Right lobe of liver (tissue), 6 donors: Measurements from ENCODE around the gene STRIT1. TPM values are rescaled to one million over a fixed set of nuclear protein-coding genes. Genes with fewer than 3 reads are reported as not detected.

Experiments used
- ATAC-seq, 4 donors: fragments of 200-7000 bp; cut with Tn5 transposase; one replicate each; pipeline ENCODE4 v1.9.1; 2020; ENCODE audit warnings: mild to moderate bottlenecking in 4 of 4, moderate library complexity in 4 of 4
- DNase-seq, 3 donors: peaks; one replicate each; pipeline ENCODE4 v3.0.0-alpha.2; 2020
- H3K27ac ChIP-seq, 3 donors: fragments of 200-600 bp; one replicate each; pipeline ENCODE4 v1.8.0; 2022
- H3K27me3 ChIP-seq, 2 donors: fragments of 200-600 bp; one replicate each; pipeline ENCODE4 v1.8.0; 2022
- H3K36me3 ChIP-seq, 4 donors: fragments of 200-600 bp; sonication (generic) in 1 of 4; one replicate each; pipeline versions ENCODE4 v1.5.1 to v1.8.0; 2017 to 2022; ENCODE audit warnings: control low read depth in 1 of 4
- H3K4me1 ChIP-seq, 4 donors: fragments of 200-600 bp; sonication (generic) in 1 of 4; one replicate each; pipeline versions ENCODE4 v1.5.1 to v1.8.0; 2017 to 2022; ENCODE audit warnings: control low read depth in 1 of 4
- H3K4me3 ChIP-seq, 3 donors: fragments of 200-600 bp; one replicate each; pipeline ENCODE4 v1.8.0; 2022
- H3K9me3 ChIP-seq, 4 donors: fragments of 200-600 bp; sonication (generic) in 1 of 4; one replicate each; pipeline versions ENCODE4 v1.5.1 to v1.8.0; 2017 to 2022; ENCODE audit warnings: control low read depth in 1 of 4
- POLR2A ChIP-seq: fragments of 450-650 bp; IDR thresholded peaks from one replicate; pipeline ENCODE4 v1.6.1; 2017; ENCODE audit warnings: antibody characterized with exemption, mild to moderate bottlenecking
- WGBS: methylation state at CpG from one replicate; pipeline ENCODE4 v1.1.6; 2018; ENCODE audit warnings: low coverage, low lambda C conversion rate; ENCODE audit not compliant: insufficient coverage; ENCODE audit errors: missing lambda C conversion rate; 5-methylcytosine and 5-hydroxymethylcytosine counted together
- intact Hi-C, 2 donors: fragments of 100-400 bp; cut with DNase I; formaldehyde crosslinking; loops; one replicate each; pipeline versions ENCODE4 v1.11.2 to v1.14.1; 2022
- total RNA-seq, 6 experiments: library from RNA; depleted of rRNA in 2 of 6; stranded (reverse); fragments of >200 nt in 2 of 6; fragmentation: NEBNext Ultra II Directional in 3 of 6; extraction: Animal tissue kit (Norgen Biotek cat#: 25700) in 3 of 6; gene quantifications; one replicate each; pipeline versions ENCODE4 v1.1.0 to v1.2.4, GENCODE V29; 2016 to 2023
- TF ChIP-seq, protein P1 (sequence below), 4 donors: fragments of 200-600 bp in 3 of 4; fragments of 450-650 bp in 1 of 4; IDR thresholded peaks; one replicate each; pipeline versions ENCODE4 v1.5.1 to v1.8.0; 2016 to 2022; ENCODE audit warnings: antibody characterized with exemption in 4 of 4, mild to moderate bottlenecking in 2 of 4
- donor health status: DM: no; HTN: yes; CAD: no.
- donor health status: DM: no; HTN: no; CAD: no.
- donor health status: DM: no; HTN: no; CAD: no.
- donor health status: DM: no; HTN: yes; CAD: no.
- donor health status: DM: no; HTN: yes; CAD: no.

STRIT1 gene
- total RNA-seq, 6 experiments from 2014 or later = 0.31 to 1.2 TPM; not detected in 4

DNA sequence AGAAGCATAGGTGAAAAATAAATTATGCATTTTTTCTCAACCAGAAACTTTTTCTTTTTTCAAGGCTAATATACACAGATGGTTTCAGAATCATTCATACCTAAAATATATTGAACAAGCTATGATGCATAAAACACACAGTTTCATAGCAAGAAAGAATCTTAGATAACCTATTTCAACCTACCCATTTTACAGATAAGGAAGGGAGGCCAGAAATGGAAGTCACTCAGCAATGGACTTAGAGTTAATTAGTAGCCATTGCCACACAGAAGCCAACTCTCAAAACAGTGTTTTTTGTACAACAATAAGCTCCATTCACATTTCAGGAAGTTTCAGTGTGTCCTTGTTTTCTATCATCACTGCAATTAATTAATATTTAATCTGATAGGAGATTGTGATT is 27.5 kb upstream of the STRIT1 start:
- no peak for DNase-seq
- no peak for ATAC-seq
- Histone ChIP-seq H3K36me3 (no peaks in the 10 kb centered on the region), H3K4me3 (no peak overlapping the region), H3K9me3 (no peaks in the 10 kb centered on the region), H3K27me3 (no peaks in the 10 kb centered on the region), H3K27ac (no peak overlapping the region), H3K4me1 (no peaks in the 10 kb centered on the region)
- intact Hi-C loops = loop anchor here in 1 of 2 donors (10.0 kb wide), 1 partner anchor 436 kb away; no protein-coding TSS in a partner anchor
- TF ChIP-seq POLR2A = no peak
- TF ChIP-seq, protein P1, sequence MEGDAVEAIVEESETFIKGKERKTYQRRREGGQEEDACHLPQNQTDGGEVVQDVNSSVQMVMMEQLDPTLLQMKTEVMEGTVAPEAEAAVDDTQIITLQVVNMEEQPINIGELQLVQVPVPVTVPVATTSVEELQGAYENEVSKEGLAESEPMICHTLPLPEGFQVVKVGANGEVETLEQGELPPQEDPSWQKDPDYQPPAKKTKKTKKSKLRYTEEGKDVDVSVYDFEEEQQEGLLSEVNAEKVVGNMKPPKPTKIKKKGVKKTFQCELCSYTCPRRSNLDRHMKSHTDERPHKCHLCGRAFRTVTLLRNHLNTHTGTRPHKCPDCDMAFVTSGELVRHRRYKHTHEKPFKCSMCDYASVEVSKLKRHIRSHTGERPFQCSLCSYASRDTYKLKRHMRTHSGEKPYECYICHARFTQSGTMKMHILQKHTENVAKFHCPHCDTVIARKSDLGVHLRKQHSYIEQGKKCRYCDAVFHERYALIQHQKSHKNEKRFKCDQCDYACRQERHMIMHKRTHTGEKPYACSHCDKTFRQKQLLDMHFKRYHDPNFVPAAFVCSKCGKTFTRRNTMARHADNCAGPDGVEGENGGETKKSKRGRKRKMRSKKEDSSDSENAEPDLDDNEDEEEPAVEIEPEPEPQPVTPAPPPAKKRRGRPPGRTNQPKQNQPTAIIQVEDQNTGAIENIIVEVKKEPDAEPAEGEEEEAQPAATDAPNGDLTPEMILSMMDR (IDR thresholded peaks at IDR 0.05) = no peak

DNA sequence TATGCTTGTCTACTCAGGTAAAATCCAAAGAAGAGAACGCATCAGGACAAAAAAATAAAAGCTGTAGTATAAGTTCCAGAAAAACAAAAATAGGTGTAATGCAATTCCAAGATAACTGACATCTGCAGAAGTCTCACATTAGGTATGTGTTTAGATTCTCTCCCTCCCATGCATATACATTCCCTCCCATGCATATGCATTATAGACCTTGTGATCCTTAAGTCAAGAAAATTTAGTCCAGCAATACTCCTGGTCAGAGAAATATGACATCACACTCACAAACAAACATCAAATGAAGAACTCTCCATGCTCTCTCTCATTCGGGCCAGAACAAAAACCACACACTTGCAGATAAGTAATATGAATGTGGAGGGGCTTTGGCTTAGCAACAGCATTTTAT is 25.3 kb upstream of the STRIT1 start:
- no peak for ATAC-seq

DNA sequence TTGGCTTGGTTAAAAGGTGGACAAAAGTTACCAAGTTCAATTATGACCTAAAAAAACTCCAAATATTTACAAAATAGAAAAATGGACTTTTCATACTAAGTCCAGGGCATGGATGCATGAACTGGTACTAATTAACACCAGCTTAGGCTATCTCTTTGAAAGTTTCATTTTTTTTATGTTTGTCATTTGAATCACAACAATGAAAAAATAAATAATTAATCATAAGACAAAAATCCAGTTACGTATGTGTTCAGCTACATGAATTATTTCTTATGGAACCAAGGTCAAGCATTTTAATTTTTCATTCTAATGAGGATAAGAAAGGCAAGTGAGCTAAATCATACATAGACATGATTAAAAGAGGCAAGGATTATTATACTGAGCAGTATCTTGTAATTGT is 23.7 kb upstream of the STRIT1 start:
- H3K4me1 ChIP-seq = no peaks in the 10 kb centered on the region
- intact Hi-C loops = no loop called here

More for the DNA sequence above, 25.3 kb upstream of the STRIT1 start:
- WGBS = 64% methylated on average over 2 of the region's 2 CpGs
- no peak for DNase-seq
- no peaks in the 10 kb centered on the region for H3K27me3 ChIP-seq
- no peaks in the 10 kb centered on the region for H3K9me3 ChIP-seq
- H3K4me1 ChIP-seq = no peaks in the 10 kb centered on the region
- intact Hi-C loops = no loop called here
- H3K27ac ChIP-seq = no peak overlapping the region
- no peak for TF ChIP-seq POLR2A
- TF ChIP-seq, protein P1 (IDR thresholded peaks at IDR 0.05) = no peak
- no peaks in the 10 kb centered on the region for H3K36me3 ChIP-seq
- no peak overlapping the region for H3K4me3 ChIP-seq

DNA sequence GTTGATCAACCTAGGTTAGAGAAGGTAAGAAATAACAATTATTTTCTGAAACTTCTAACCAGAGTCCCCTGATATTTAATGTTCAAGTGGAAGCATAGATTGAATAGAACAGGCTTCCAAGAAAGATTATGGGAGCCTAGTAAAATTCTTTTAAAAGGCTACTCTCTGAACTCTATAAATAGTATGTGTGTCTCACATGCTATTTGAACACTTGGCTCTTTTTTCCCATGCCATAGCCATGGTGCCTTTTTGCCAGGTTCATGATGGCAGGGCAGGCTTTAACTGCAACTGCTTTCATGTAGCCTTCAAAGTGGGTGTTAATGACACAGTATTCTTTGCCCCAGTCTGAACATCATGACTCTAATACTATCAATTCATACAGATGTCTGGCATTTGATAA is 22.9 kb upstream of the STRIT1 start:
- no peak for DNase-seq
- intact Hi-C loops = no loop called here
- ATAC-seq = no peak
- Histone ChIP-seq H3K36me3 (no peaks in the 10 kb centered on the region), H3K9me3 (no peaks in the 10 kb centered on the region), H3K27ac (no peak overlapping the region), H3K27me3 (no peaks in the 10 kb centered on the region), H3K4me1 (no peaks in the 10 kb centered on the region), H3K4me3 (no peak overlapping the region)
- no peak for TF ChIP-seq POLR2A
- TF ChIP-seq, protein P1 (IDR thresholded peaks at IDR 0.05) = no peak

More for the DNA sequence above, 23.7 kb upstream of the STRIT1 start:
- DNase-seq = no peak
- TF ChIP-seq POLR2A = no peak
- TF ChIP-seq, protein P1 (IDR thresholded peaks at IDR 0.05) = no peak
- no peaks in the 10 kb centered on the region for H3K36me3 ChIP-seq
- H3K27me3 ChIP-seq = no peaks in the 10 kb centered on the region
- H3K9me3 ChIP-seq = no peaks in the 10 kb centered on the region
- no peak overlapping the region for H3K27ac ChIP-seq
- H3K4me3 ChIP-seq = no peak overlapping the region
- WGBS = 72% methylated on average over 1 of the region's 1 CpG
- no peak for ATAC-seq

DNA sequence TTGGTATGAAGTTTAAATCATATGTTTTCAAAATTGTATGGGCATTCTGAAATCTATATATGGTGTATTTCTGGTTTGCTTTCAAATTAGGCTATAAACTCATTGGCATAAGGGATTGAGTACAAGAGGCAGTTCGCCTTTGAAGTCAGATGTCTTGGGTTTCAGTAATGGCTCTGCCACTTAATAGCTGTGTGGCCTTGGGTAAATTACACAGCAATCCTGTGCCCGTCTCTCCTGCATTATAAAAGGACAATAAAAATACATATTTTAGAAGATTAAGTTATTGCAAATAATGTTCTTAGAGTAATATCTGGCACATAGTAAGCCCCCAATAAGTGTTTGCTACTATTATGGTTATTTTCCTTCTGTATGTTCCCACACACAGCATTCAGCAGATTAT is 20.4 kb upstream of the STRIT1 start:
- TF ChIP-seq, protein P1 (IDR thresholded peaks at IDR 0.05) = no peak
- TF ChIP-seq POLR2A = no peak
- H3K4me3 ChIP-seq = no peak overlapping the region
- H3K36me3 ChIP-seq = no peaks in the 10 kb centered on the region
- DNase-seq = no peak
- intact Hi-C loops = no loop called here
- no peaks in the 10 kb centered on the region for H3K4me1 ChIP-seq
- H3K27me3 ChIP-seq = no peaks in the 10 kb centered on the region
- 75% methylated on average over 2 of the region's 2 CpGs for WGBS
- H3K9me3 ChIP-seq = no peaks in the 10 kb centered on the region
- H3K27ac ChIP-seq = no peak overlapping the region
- ATAC-seq = no peak
